ENCODE results near the gene ATP8B4. TPM values are rescaled to one million over a fixed set of nuclear protein-coding genes. Genes with fewer than 3 reads are reported as not detected.

Gene ATP8B4
- total RNA-seq, 6 donors from 2014 or later, result 2.2 to 9.4 (median 5.4) TPM

GRCh38 chr15:49876401-49877038, 242.5 kb downstream of the ATP8B4 start:
- Histone ChIP-seq H3K36me3 (no peaks in the 10 kb centered on the region), H3K4me1 (no peaks in the 10 kb centered on the region), H3K9me3 (no peaks in the 10 kb centered on the region), H3K27ac (peak overlapping the region in 3 of 4 donors; percentile 26 to 85 (median 57)), H3K4me3 (no peak overlapping the region), H3K27me3 (no peaks in the 10 kb centered on the region)
- ATAC-seq (ENCODE audit: low FRiP score in 2 of 2), result peak in 1 of 2 donors; percentile 36
- TF ChIP-seq EP300 (IDR thresholded peaks at IDR 0.05), result no peak
- TF ChIP-seq POLR2A (IDR thresholded peaks at IDR 0.05), result no peak
- TF ChIP-seq POLR2AphosphoS5 (IDR thresholded peaks at IDR 0.05), result no peak
- TF ChIP-seq CTCF (IDR thresholded peaks at IDR 0.05), result peak in 2 of 6 experiments; percentile 36 to 41
- WGBS, 2 donors, result 74 to 83% methylated on average over 5 of the region's 5 CpGs
- DNase-seq, result no peak

- Histone ChIP-seq H3K4me3 (no peak overlapping the region), H3K36me3 (no peaks in the 10 kb centered on the region), H3K27me3 (no peaks in the 10 kb centered on the region), H3K9me3 (no peaks in the 10 kb centered on the region), H3K27ac (peak overlapping the region in 1 of 4 donors; percentile 37), H3K4me1 (no peaks in the 10 kb centered on the region)
- 94 to 100% methylated on average over 2 of the region's 2 CpGs for WGBS, 2 donors
- ATAC-seq (ENCODE audit: low FRiP score in 2 of 2), result no peak
- TF ChIP-seq POLR2A (IDR thresholded peaks at IDR 0.05), result no peak
- TF ChIP-seq CTCF (IDR thresholded peaks at IDR 0.05), result no peak
- TF ChIP-seq POLR2AphosphoS5 (IDR thresholded peaks at IDR 0.05), result no peak
- no peak for TF ChIP-seq EP300 (IDR thresholded peaks at IDR 0.05)
- no peak for DNase-seq
These were observed 243.6 kb downstream of the ATP8B4 start for GRCh38 chr15:49875392-49875791.

- DNase-seq (no peak), ATAC-seq (ENCODE audit: low FRiP score in 2 of 2) (no peak)
- Histone ChIP-seq H3K4me1 (no peaks in the 10 kb centered on the region), H3K27ac (no peak overlapping the region), H3K4me3 (no peak overlapping the region), H3K27me3 (no peaks in the 10 kb centered on the region), H3K9me3 (no peaks in the 10 kb centered on the region), H3K36me3 (no peaks in the 10 kb centered on the region)
- TF ChIP-seq EP300 (IDR thresholded peaks at IDR 0.05) (no peak), POLR2A (IDR thresholded peaks at IDR 0.05) (no peak), CTCF (IDR thresholded peaks at IDR 0.05) (no peak), POLR2AphosphoS5 (IDR thresholded peaks at IDR 0.05) (no peak)
These were observed 248.6 kb downstream of the ATP8B4 start for GRCh38 chr15:49870472-49870871.

- Histone ChIP-seq H3K36me3 (no peaks in the 10 kb centered on the region), H3K4me1 (no peaks in the 10 kb centered on the region), H3K27ac (no peak overlapping the region), H3K27me3 (no peaks in the 10 kb centered on the region), H3K9me3 (no peaks in the 10 kb centered on the region), H3K4me3 (no peak overlapping the region)
- no peak for TF ChIP-seq EP300 (IDR thresholded peaks at IDR 0.05)
- TF ChIP-seq POLR2AphosphoS5 (IDR thresholded peaks at IDR 0.05), result no peak
- TF ChIP-seq CTCF (IDR thresholded peaks at IDR 0.05), result no peak
- no peak for TF ChIP-seq POLR2A (IDR thresholded peaks at IDR 0.05)
- DNase-seq (no peak), ATAC-seq (ENCODE audit: low FRiP score in 2 of 2) (no peak)
These were observed 250.7 kb downstream of the ATP8B4 start for GRCh38 chr15:49868348-49868747.

Data from upper lobe of left lung (tissue), 6 donors.